ENCODE data around the gene PRTN3. TPM values are rescaled to one million over a fixed set of nuclear protein-coding genes. Genes with fewer than 3 reads are reported as not detected.
A peak's percentile ranks its signal among the peaks of the same experiment; 100 is the strongest.

Gene PRTN3
- total and polyA plus RNA-seq, 3 experiments from 2014 or later, result not detected

GRCh38 chr19:801030-801860, 39.6 kb upstream of the PRTN3 start:
- H3K36me3 Mint-ChIP-seq, result peaks cover 0 to 55% (median 1%) of the 10 kb centered on the region in 3 donors
- Histone ChIP-seq H3K27me3 (ENCODE audit: insufficient read depth, low read length, poor library complexity, severe bottlenecking) (no peaks in the 10 kb centered on the region), H3K4me1 (ENCODE audit: insufficient read depth, low read length) (peaks cover 57% of the 10 kb centered on the region), H3K27ac (ENCODE audit: low read depth, low read length) (no peak overlapping the region), H3K4me3 (ENCODE audit: low read length) (peak overlapping the region; percentile 5), H3K36me3 (ENCODE audit: insufficient read depth, low read length) (peaks cover 39% of the 10 kb centered on the region), H3K9me3 (ENCODE audit: low read length) (no peaks in the 10 kb centered on the region)
- DNase-seq, result peak in 1 of 5 donors; percentile 32
- POLR2A ChIA-PET, result interaction anchor here (0.6 kb wide), 2 partner anchors 63 to 92 kb away, joined by 3 to 5 read pairs; partner anchors contain the start of genes MED16 and RNU6-9
- H3K27ac Mint-ChIP-seq, result peak overlapping the region; percentile 46 to 95 (median 76)
- H3K4me1 Mint-ChIP-seq, result peaks cover 51 to 59% (median 52%) of the 10 kb centered on the region in 3 donors
- no peaks in the 10 kb centered on the region for H3K9me3 Mint-ChIP-seq
- CTCF ChIA-PET, result interaction anchor here (0.8 to 0.9 kb wide), 2 partner anchors 30 to 62 kb away, joined by 3 read pairs; no protein-coding TSS in a partner anchor
- peaks cover 0 to 4% of the 10 kb centered on the region in 2 donors for H3K27me3 Mint-ChIP-seq
- H3K4me3 Mint-ChIP-seq, result peak overlapping the region; percentile 49 to 77 (median 72)

- POLR2A ChIA-PET, result interaction anchor here (0.6 kb wide), 1 partner anchor 62 kb away, joined by 5 read pairs; no protein-coding TSS in a partner anchor
- Mint-ChIP-seq H3K9me3 (no peaks in the 10 kb centered on the region), H3K4me1 (peaks cover 46 to 55% (median 47%) of the 10 kb centered on the region in 3 donors), H3K36me3 (peaks cover 0 to 60% (median 1%) of the 10 kb centered on the region in 3 donors), H3K27ac (peak overlapping the region; percentile 35 to 90 (median 78)), H3K4me3 (peak overlapping the region; percentile 41 to 77 (median 72)), H3K27me3 (peaks cover 0 to 4% of the 10 kb centered on the region in 2 donors)
- H3K27ac ChIP-seq (ENCODE audit: low read depth, low read length), result no peak overlapping the region
- peaks cover 45% of the 10 kb centered on the region for H3K36me3 ChIP-seq (ENCODE audit: insufficient read depth, low read length)
- no peak for DNase-seq
- CTCF ChIA-PET, result interaction anchor here (0.9 kb wide), 1 partner anchor 31 kb away, joined by 3 read pairs; no protein-coding TSS in a partner anchor
- H3K4me1 ChIP-seq (ENCODE audit: insufficient read depth, low read length), result peaks cover 54% of the 10 kb centered on the region
- no peaks in the 10 kb centered on the region for H3K27me3 ChIP-seq (ENCODE audit: insufficient read depth, low read length, poor library complexity, severe bottlenecking)
- H3K4me3 ChIP-seq (ENCODE audit: low read length), result peak overlapping the region; percentile 5
- H3K9me3 ChIP-seq (ENCODE audit: low read length), result no peaks in the 10 kb centered on the region
These were observed 38.8 kb upstream of the PRTN3 start for GRCh38 chr19:801861-802497.

GRCh38 chr19:802498-803098, 38.2 kb upstream of the PRTN3 start:
- H3K4me3 ChIP-seq (ENCODE audit: low read length), result no peak overlapping the region
- H3K4me1 ChIP-seq (ENCODE audit: insufficient read depth, low read length), result peaks cover 54% of the 10 kb centered on the region
- no peaks in the 10 kb centered on the region for H3K9me3 ChIP-seq (ENCODE audit: low read length)
- Mint-ChIP-seq H3K27ac (peak overlapping the region in 6 of 8 donors; percentile 56 to 90 (median 84)), H3K4me3 (peak overlapping the region; percentile 32 to 76 (median 69)), H3K27me3 (peaks cover 0 to 8% of the 10 kb centered on the region in 2 donors), H3K4me1 (peaks cover 51 to 60% (median 51%) of the 10 kb centered on the region in 3 donors), H3K36me3 (peaks cover 4 to 66% (median 4%) of the 10 kb centered on the region in 3 donors), H3K9me3 (no peaks in the 10 kb centered on the region)
- H3K27me3 ChIP-seq (ENCODE audit: insufficient read depth, low read length, poor library complexity, severe bottlenecking), result no peaks in the 10 kb centered on the region
- peaks cover 52% of the 10 kb centered on the region for H3K36me3 ChIP-seq (ENCODE audit: insufficient read depth, low read length)
- ChIA-PET POLR2A (no interaction called here), CTCF (no interaction called here)
- H3K27ac ChIP-seq (ENCODE audit: low read depth, low read length), result no peak overlapping the region
- no peak for DNase-seq

GRCh38 chr19:803099-803561, 37.7 kb upstream of the PRTN3 start:
- Histone ChIP-seq H3K27ac (ENCODE audit: low read depth, low read length) (no peak overlapping the region), H3K36me3 (ENCODE audit: insufficient read depth, low read length) (peaks cover 57% of the 10 kb centered on the region), H3K27me3 (ENCODE audit: insufficient read depth, low read length, poor library complexity, severe bottlenecking) (no peaks in the 10 kb centered on the region), H3K9me3 (ENCODE audit: low read length) (no peaks in the 10 kb centered on the region), H3K4me3 (ENCODE audit: low read length) (no peak overlapping the region), H3K4me1 (ENCODE audit: insufficient read depth, low read length) (peaks cover 54% of the 10 kb centered on the region)
- Mint-ChIP-seq H3K27me3 (peaks cover 0 to 12% of the 10 kb centered on the region in 2 donors), H3K9me3 (no peaks in the 10 kb centered on the region), H3K27ac (peak overlapping the region in 3 of 8 donors; percentile 29 to 90 (median 56)), H3K4me3 (peak overlapping the region in 3 of 7 donors; percentile 15 to 52 (median 44)), H3K36me3 (peaks cover 6 to 72% (median 7%) of the 10 kb centered on the region in 3 donors), H3K4me1 (peaks cover 54 to 64% (median 54%) of the 10 kb centered on the region in 3 donors)
- ChIA-PET CTCF (no interaction called here), POLR2A (no interaction called here)
- no peak for DNase-seq

GRCh38 chr19:803686-804418, 36.9 kb upstream of the PRTN3 start:
- Histone ChIP-seq H3K9me3 (ENCODE audit: low read length) (no peaks in the 10 kb centered on the region), H3K27me3 (ENCODE audit: insufficient read depth, low read length, poor library complexity, severe bottlenecking) (no peaks in the 10 kb centered on the region), H3K4me3 (ENCODE audit: low read length) (no peak overlapping the region), H3K4me1 (ENCODE audit: insufficient read depth, low read length) (peaks cover 50% of the 10 kb centered on the region), H3K36me3 (ENCODE audit: insufficient read depth, low read length) (peaks cover 57% of the 10 kb centered on the region), H3K27ac (ENCODE audit: low read depth, low read length) (no peak overlapping the region)
- ChIA-PET CTCF (no interaction called here), POLR2A (no interaction called here)
- Mint-ChIP-seq H3K36me3 (peaks cover 6 to 71% (median 7%) of the 10 kb centered on the region in 3 donors), H3K27ac (peak overlapping the region in 4 of 8 donors; percentile 9 to 56 (median 30)), H3K4me1 (peaks cover 53 to 62% (median 54%) of the 10 kb centered on the region in 3 donors), H3K4me3 (peak overlapping the region in 2 of 7 donors; percentile 51 to 52), H3K27me3 (peaks cover 0 to 10% of the 10 kb centered on the region in 2 donors), H3K9me3 (no peaks in the 10 kb centered on the region)
- DNase-seq, result no peak

- peaks cover 6 to 71% (median 7%) of the 10 kb centered on the region in 3 donors for H3K36me3 Mint-ChIP-seq
These were observed 36.2 kb upstream of the PRTN3 start for GRCh38 chr19:804419-805165.

GRCh38 chr19:805166-805551, 35.6 kb upstream of the PRTN3 start:
- ChIA-PET CTCF (no interaction called here), POLR2A (no interaction called here)
- H3K27me3 ChIP-seq (ENCODE audit: insufficient read depth, low read length, poor library complexity, severe bottlenecking), result no peaks in the 10 kb centered on the region
- no peak overlapping the region for H3K4me3 ChIP-seq (ENCODE audit: low read length)
- Mint-ChIP-seq H3K36me3 (peaks cover 7 to 73% (median 8%) of the 10 kb centered on the region in 3 donors), H3K27me3 (peaks cover 0 to 8% of the 10 kb centered on the region in 2 donors), H3K4me3 (peak overlapping the region in 1 of 7 donors; percentile 62), H3K27ac (peak overlapping the region in 1 of 8 donors; percentile 56), H3K4me1 (peaks cover 40 to 49% (median 43%) of the 10 kb centered on the region in 3 donors), H3K9me3 (no peaks in the 10 kb centered on the region)
- no peak overlapping the region for H3K27ac ChIP-seq (ENCODE audit: low read depth, low read length)
- no peak for DNase-seq
- H3K9me3 ChIP-seq (ENCODE audit: low read length), result no peaks in the 10 kb centered on the region
- H3K4me1 ChIP-seq (ENCODE audit: insufficient read depth, low read length), result peaks cover 36% of the 10 kb centered on the region
- peaks cover 63% of the 10 kb centered on the region for H3K36me3 ChIP-seq (ENCODE audit: insufficient read depth, low read length)

More at GRCh38 chr19:804419-805165, 36.2 kb upstream of the PRTN3 start:
- Histone ChIP-seq H3K4me1 (ENCODE audit: insufficient read depth, low read length) (peaks cover 42% of the 10 kb centered on the region), H3K36me3 (ENCODE audit: insufficient read depth, low read length) (peaks cover 59% of the 10 kb centered on the region), H3K4me3 (ENCODE audit: low read length) (no peak overlapping the region), H3K9me3 (ENCODE audit: low read length) (no peaks in the 10 kb centered on the region), H3K27me3 (ENCODE audit: insufficient read depth, low read length, poor library complexity, severe bottlenecking) (no peaks in the 10 kb centered on the region), H3K27ac (ENCODE audit: low read depth, low read length) (no peak overlapping the region)
- Mint-ChIP-seq H3K4me1 (peaks cover 46 to 55% (median 48%) of the 10 kb centered on the region in 3 donors), H3K9me3 (no peaks in the 10 kb centered on the region), H3K4me3 (peak overlapping the region in 1 of 7 donors; percentile 62), H3K27ac (no peak overlapping the region), H3K27me3 (peaks cover 0 to 8% of the 10 kb centered on the region in 2 donors)
- ChIA-PET CTCF (no interaction called here), POLR2A (no interaction called here)
- DNase-seq, result no peak

Data from CD8-positive, alpha-beta memory T cell (primary cell).